Measurements from ENCODE around the gene KCTD3.

GRCh38 chr1:215523128-215523861 lies 43.8 kb upstream of the KCTD3 start:
- TF ChIP-seq, protein P1, sequence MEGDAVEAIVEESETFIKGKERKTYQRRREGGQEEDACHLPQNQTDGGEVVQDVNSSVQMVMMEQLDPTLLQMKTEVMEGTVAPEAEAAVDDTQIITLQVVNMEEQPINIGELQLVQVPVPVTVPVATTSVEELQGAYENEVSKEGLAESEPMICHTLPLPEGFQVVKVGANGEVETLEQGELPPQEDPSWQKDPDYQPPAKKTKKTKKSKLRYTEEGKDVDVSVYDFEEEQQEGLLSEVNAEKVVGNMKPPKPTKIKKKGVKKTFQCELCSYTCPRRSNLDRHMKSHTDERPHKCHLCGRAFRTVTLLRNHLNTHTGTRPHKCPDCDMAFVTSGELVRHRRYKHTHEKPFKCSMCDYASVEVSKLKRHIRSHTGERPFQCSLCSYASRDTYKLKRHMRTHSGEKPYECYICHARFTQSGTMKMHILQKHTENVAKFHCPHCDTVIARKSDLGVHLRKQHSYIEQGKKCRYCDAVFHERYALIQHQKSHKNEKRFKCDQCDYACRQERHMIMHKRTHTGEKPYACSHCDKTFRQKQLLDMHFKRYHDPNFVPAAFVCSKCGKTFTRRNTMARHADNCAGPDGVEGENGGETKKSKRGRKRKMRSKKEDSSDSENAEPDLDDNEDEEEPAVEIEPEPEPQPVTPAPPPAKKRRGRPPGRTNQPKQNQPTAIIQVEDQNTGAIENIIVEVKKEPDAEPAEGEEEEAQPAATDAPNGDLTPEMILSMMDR (conservative IDR thresholded peaks at IDR 0.05; ENCODE audit: low read depth, low read length) = peak; percentile 78
- no peak for TF ChIP-seq EZH2 (IDR thresholded peaks at IDR 0.05; ENCODE audit: low read length, unreplicated experiment)

All from PC-3 (cell line).